Measurements from ENCODE around the gene FSTL3.
"Not testable (repeated sequence)": the region's sequence is repeated elsewhere in the genome, so short reads cannot be mapped to it uniquely, and the experiment has no call there.

The FSTL3 gene

GRCh38 chr19:690203-690602 is 14.0 kb downstream of the FSTL3 start:
- DNase-seq (ENCODE audit: extremely low spot score) = no peak
- ChIA-PET POLR2A (no interaction called here), CTCF (no interaction called here)
- TF ChIP-seq CTBP1 (IDR thresholded peaks at IDR 0.05; ENCODE audit: borderline replicate concordance) (no peak), ZNF384 (IDR thresholded peaks at IDR 0.05) (no peak), FOXK2 (IDR thresholded peaks at IDR 0.05) (no peak), NFRKB (IDR thresholded peaks at IDR 0.05) (no peak), ARNT (IDR thresholded peaks at IDR 0.05) (no peak), FOXA1 (IDR thresholded peaks at IDR 0.05) (no peak), SUZ12 (IDR thresholded peaks at IDR 0.05) (no peak), SP1 (IDR thresholded peaks at IDR 0.05) (no peak), HDGF (IDR thresholded peaks at IDR 0.05; ENCODE audit: borderline replicate concordance) (no peak), LEF1 (IDR thresholded peaks at IDR 0.05; ENCODE audit: borderline replicate concordance) (no peak), FOXM1 (IDR thresholded peaks at IDR 0.05; ENCODE audit: borderline replicate concordance) (no peak), ELF4 (IDR thresholded peaks at IDR 0.05) (no peak), BHLHE40 (IDR thresholded peaks at IDR 0.05; ENCODE audit: borderline replicate concordance) (no peak), TARDBP (IDR thresholded peaks at IDR 0.05) (no peak), L3MBTL2 (conservative IDR thresholded peaks at IDR 0.05) (no peak)
- TF ChIP-seq, protein P1, sequence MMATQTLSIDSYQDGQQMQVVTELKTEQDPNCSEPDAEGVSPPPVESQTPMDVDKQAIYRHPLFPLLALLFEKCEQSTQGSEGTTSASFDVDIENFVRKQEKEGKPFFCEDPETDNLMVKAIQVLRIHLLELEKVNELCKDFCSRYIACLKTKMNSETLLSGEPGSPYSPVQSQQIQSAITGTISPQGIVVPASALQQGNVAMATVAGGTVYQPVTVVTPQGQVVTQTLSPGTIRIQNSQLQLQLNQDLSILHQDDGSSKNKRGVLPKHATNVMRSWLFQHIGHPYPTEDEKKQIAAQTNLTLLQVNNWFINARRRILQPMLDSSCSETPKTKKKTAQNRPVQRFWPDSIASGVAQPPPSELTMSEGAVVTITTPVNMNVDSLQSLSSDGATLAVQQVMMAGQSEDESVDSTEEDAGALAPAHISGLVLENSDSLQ (IDR thresholded peaks at IDR 0.05) = no peak

DNA sequence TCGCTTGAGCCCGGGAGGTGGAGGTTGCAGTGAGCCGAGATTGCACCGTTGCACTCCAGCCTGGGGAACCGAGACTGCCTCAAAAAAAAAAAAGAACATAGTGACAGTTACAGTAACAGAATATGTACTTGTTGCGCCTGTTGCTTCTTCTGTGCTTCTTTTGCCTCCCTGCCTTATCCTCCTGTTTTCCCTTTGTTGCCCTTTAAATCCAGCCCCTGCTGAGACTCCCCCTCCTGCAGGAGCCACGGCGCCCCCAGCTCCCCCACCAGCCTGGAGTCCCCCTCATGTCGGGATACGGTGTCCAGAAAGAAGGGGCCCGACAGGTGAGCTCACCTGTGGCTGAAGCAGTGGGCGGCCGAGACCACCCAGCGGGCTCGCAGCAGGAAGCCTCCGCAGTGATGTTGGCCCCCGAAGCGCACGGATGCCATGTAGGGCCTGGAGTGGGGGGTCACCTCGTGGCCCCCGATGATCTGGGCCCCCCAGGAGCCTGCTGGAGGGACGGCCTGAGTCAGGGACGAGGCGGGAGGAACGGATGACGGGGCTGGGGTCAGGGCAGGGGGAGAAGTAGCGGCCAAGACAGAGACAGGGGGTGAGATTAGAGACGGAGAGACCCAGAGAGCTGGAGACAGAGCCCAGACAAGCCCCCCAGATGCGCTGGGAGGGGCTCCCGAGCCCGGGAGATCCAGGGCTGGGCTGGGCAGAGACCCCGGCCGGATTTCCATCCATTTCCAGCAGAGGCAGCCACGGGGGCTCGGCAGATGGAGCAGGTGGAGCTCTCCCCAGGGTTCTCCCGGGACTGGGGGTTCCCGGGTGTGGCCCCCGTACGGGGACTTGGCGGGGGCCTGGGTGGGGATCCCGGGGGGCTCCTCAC is 18.5 kb downstream of the FSTL3 start:
- DNase-seq (ENCODE audit: extremely low spot score) = no peak
- CTCF ChIA-PET = no interaction called here
- POLR2A ChIA-PET = no interaction called here
- no peak for TF ChIP-seq LEF1 (IDR thresholded peaks at IDR 0.05; ENCODE audit: borderline replicate concordance)
- TF ChIP-seq FOXM1 (IDR thresholded peaks at IDR 0.05; ENCODE audit: borderline replicate concordance) = no peak

DNA sequence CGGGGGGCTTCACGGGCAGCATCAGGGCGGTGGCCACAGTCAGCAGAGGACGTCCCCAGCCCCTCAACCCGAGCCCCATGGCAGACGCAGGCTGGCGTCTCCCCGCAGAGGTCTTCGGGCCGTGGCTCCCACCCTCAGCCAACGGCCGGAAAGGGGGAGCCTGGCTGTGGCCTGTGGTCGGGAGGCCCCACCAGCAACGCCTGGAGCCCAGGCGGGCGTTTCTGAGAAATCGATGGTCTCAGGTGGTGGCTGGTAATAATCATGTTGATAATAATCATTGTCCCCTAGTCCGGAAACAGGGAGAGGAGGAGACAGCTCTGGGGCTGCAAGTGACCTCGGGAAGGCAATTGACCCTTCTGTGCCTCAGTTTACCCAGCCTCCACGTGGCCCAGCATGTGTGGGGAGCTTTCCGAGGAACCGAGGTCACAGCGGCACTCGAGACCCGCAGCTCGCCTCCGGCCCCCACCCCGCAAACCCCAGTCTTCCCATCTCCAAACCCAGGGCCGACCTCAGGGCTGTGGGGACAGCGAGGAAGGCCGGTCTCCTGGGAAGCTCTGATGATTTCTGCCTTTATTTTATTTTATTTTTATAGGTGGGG is 19.3 kb downstream of the FSTL3 start, which contains the start of gene PRSS57:
Gene PRSS57 (minus strand): TSS at position 101 of the 598 bp plus-strand sequence. CDS start 22 bp downstream, at position 79.
- TF ChIP-seq SUZ12 (IDR thresholded peaks at IDR 0.05) (no peak), LEF1 (IDR thresholded peaks at IDR 0.05; ENCODE audit: borderline replicate concordance) (no peak), L3MBTL2 (conservative IDR thresholded peaks at IDR 0.05) (no peak), FOXA1 (IDR thresholded peaks at IDR 0.05) (no peak), BHLHE40 (IDR thresholded peaks at IDR 0.05; ENCODE audit: borderline replicate concordance) (no peak), ARNT (IDR thresholded peaks at IDR 0.05) (no peak), TARDBP (IDR thresholded peaks at IDR 0.05) (no peak), FOXM1 (IDR thresholded peaks at IDR 0.05; ENCODE audit: borderline replicate concordance) (no peak), ZNF384 (IDR thresholded peaks at IDR 0.05) (no peak), HDGF (IDR thresholded peaks at IDR 0.05; ENCODE audit: borderline replicate concordance) (no peak)
- no peak for DNase-seq (ENCODE audit: extremely low spot score)
- ChIA-PET POLR2A (no interaction called here), CTCF (interaction anchor here (0.7 kb wide), 1 partner anchor 108 kb away, joined by 3 read pairs; no protein-coding TSS in a partner anchor)

GRCh38 chr19:698529-698928 is 22.3 kb downstream of the FSTL3 start:
- DNase-seq (ENCODE audit: extremely low spot score); POLR2A ChIA-PET; CTCF ChIA-PET: not testable (repeated sequence)

DNA sequence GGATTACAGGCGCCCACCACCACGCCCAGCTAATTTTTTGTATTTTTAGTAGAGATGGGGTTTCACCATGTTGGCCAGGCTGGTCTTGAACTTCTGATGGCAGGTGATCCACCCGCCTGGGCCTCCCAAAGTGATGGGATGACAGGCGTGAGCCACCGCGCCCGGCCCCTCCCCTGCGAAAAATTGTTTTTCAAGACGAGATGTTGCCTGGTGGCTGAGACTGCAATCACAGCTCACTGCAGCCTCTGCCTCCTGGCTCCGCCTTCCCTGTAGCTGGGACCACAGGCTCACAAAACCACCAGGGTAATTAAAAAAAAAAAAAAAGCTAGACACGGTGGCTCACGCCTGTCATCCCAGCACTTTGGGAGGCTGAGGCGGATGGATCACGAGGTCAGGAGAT is 23.7 kb downstream of the FSTL3 start:
- POLR2A ChIA-PET; DNase-seq (ENCODE audit: extremely low spot score): not testable (repeated sequence)
- peak; percentile 83 for TF ChIP-seq ZNF384 (IDR thresholded peaks at IDR 0.05)
- CTCF ChIA-PET = interaction anchor here (0.7 kb wide), 1 partner anchor 19 kb away, joined by 3 read pairs; no protein-coding TSS in a partner anchor

- ChIA-PET CTCF (interaction anchor here (0.6 kb wide), 1 partner anchor 40 kb away, joined by 3 read pairs; no protein-coding TSS in a partner anchor), POLR2A (interaction anchor here (0.8 to 1.2 kb wide), 3 partner anchors 22 to 40 kb away, joined by 3 to 7 read pairs (median 3); partner anchors contain the start of gene RNF126)
- DNase-seq (ENCODE audit: extremely low spot score) = not testable (repeated sequence)
Measured at GRCh38 chr19:702847-703246, 26.7 kb downstream of the FSTL3 start.

DNA sequence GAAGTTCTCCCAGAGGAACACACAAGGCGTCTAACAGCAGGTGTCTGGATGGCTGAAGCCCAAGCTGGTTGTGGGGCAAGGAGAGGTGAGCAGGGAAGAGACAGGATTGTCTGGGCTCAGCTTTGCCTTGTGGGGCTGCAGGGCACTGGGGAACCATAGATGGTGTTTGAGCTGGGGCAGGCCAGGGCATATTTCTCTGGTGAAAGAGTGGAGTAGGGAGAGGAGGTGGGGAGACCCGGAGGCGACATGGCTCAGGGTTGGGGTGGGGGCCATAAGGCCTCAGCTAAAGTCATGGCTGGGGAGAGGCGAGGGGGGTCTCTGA is 27.1 kb downstream of the FSTL3 start:
- CTCF ChIA-PET = interaction anchor here (0.6 kb wide), 1 partner anchor 40 kb away, joined by 3 read pairs; no protein-coding TSS in a partner anchor
- no peak for DNase-seq (ENCODE audit: extremely low spot score)
- POLR2A ChIA-PET = interaction anchor here (0.8 to 1.2 kb wide), 3 partner anchors 22 to 40 kb away, joined by 3 to 7 read pairs (median 3); partner anchors contain the start of gene RNF126
- TF ChIP-seq SUZ12 (IDR thresholded peaks at IDR 0.05) (no peak), ELF4 (IDR thresholded peaks at IDR 0.05) (no peak), ARNT (IDR thresholded peaks at IDR 0.05) (no peak), LEF1 (IDR thresholded peaks at IDR 0.05; ENCODE audit: borderline replicate concordance) (no peak), FOXK2 (IDR thresholded peaks at IDR 0.05) (no peak), CTBP1 (IDR thresholded peaks at IDR 0.05; ENCODE audit: borderline replicate concordance) (no peak)

Data from HEK293T (cell line).